UCSD-AML1 (cell line): Measurements from ENCODE around the gene FRYL.

Source experiments
- DNase-seq: peaks from one replicate; lab custom pipeline; 2025; ENCODE audit not compliant: unreplicated experiment; lab: John Stamatoyannopoulos, UW

FRYL gene

DNA sequence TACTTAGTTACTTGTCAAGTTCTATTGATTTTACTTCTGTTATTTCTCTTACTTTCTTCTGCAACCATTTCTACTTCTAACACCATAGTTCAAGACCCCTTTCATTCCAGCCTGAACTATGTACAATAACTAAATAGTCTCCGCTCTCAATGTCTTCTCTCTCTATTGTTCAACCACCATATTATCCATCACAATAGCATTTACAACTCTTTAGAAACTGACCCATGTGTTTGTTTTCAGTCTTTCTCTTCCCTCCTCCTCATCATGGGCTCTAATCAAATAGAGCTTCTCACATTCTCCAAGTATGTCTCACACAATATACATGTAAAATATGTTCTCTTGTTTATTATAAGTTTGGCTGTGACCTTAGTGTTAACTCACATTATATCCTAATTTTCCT, 146.4 kb downstream of the FRYL start:
- no peak for DNase-seq

DNA sequence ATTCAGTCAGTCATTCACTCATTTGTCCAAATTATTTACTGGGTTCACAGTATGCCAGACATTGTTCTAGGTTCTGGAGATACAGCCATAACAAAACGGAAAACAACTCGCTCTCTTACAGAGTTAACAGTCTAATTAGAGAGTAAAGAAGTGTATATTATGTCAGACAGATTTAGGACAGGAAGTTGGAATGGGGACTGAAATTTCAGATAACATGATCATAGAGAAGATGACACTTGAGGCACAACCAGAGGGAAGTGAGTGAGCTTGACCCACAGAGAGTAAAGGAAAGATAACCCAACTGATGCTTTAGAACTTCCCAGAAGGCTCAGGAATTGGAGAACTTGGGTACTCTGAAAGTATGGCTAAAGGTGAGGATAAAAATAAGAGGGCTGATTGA, 150.6 kb downstream of the FRYL start:
- DNase-seq = no peak

DNA sequence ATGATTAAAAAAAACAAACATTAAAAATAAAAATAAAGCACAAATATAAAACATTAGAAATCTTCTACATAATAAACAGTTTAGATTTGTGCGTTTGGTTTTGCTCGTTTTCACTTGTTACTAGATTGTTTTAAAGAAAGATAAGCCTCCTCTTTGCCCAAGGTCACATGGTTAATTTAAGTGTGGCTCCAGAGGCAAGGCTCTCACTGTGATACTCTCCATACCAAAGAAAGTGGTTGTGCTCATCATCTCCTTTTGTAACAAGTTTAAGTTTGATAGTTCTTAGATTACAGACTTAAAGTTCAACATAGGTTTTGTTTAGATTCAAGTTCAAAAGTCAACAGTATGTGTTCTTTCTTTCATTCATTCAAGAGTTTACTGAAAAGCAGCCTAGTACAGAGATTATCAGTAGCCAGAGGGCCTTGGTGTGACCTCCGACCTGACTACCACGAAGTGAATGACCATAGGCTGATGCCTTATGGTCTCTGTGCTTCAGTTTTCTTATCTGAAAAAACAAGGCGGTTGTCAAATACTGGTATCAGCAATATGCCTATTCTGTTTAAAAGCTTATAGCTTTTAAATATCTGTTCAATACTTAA, 156.8 kb downstream of the FRYL start:
- DNase-seq = no peak

DNA sequence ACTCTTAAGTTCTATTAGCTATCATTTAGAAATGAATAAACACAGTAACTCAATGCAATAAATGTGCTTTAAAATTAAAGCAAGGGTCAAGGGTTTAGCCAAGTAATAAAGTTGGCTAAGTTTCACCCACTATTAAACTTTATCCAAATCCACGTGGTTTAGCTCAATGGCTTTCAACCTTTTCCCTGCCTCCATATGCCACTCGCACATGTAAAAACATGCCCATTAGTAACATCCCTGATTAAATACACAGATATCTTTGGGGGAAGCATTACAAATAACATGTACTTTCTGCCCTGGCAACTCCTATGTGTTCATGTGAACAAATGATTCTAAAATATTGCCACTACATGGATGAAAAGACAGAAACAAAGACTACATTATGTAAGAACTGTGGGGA, 159.2 kb downstream of the FRYL start:
- no peak for DNase-seq

DNA sequence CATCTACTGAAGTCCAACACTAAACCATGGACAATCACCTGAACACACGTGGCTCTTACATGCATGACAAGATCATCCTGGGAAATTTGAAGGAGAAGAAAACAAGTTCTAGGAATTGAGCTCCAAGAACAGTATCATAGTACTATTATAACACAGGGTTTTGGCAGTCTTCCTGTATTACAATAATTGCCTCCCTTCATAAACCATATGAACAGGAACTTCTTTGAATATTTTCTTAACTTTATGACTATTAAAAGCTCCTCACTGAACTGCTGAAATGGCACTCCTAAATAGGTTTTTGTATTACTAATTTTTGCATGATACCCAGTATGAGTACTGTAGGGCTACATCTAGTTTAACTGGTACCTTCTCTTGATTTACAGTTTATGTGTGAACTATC, 160.0 kb downstream of the FRYL start:
- DNase-seq = no peak

DNA sequence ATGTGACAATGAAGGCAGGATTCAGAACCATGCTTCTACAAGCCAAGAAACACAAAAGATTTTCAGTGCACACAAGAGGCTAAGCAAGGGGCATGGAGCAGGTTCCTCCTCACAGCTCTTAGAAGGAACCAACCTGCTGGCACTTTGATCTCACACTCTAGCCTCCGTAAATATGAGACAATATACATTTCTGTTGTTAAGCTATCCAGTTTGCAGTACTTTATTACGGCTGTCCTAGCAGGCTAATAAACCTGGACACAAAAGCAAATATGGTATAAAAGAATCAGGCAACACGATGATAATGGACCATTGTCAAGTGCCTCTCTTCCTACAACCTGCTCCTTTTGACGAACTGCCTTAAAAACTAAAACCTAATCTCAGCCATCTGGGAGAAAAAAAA, 175.6 kb downstream of the FRYL start:
- no peak for DNase-seq

DNA sequence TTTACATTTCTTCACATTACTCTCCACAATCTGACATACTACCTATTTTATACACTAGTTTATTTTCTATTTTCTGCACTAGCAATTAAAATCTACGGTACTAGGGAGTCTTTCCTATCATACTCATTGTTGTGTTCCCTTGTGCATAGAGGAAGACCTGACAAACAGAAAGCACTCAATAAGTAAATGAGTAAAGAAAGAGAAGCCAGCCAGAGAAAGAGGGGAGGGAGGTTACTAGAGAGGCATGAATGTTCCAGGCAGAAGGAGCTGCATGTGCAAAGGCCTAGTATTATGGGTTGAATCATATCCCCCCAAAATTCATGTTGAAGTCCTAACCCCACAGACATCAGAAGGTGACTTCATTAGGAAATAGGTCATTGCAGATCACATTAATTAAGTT, 176.0 kb downstream of the FRYL start:
- no peak for DNase-seq

DNA sequence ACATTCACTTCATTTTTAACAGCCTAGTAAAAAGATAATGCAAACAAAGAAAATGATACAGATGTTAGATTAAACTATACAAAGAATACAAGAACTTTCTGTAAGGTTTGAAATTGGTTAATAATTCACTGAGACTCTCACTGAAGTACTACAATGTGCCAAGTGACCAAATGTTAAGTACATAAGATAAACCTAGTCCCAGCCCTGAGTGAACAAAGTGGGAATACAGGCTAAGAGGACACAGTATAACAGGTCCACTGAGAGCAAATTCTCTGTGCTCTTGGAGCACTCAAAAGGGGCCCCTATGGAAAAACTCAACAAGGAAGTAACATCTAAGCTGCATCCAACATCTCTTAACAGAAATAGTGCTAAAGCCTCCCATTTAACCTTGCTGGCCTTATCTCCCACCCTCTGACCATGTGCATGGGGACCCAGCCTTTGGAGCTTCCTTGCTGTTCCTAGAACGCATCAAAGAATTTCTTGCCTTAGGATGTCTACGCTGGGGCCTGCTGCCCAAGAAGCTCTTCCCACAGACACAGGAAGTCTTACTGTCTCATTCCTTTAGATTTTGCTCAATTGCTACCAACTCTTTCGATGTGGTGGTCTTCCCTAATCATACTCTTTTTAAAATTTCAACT, 176.6 kb downstream of the FRYL start:
- no peak for DNase-seq

DNA sequence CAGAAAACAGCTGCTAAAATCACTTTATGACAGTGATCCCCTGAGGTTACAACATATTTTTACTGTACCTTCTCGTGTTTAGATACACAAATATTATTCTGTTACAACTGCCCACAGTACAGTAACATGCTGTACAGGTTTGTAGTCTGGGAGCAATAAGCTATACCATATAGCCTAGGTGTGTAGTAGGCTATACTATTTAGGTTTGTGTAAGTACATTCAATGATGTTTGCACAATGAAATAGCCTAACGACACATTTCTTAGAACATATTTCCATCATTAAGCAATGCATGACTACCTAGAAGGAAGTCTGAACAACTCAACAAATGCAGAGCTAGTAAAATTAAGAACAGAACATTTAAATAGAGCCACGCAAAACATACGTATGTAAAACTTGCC, 177.3 kb downstream of the FRYL start:
- DNase-seq = no peak

DNA sequence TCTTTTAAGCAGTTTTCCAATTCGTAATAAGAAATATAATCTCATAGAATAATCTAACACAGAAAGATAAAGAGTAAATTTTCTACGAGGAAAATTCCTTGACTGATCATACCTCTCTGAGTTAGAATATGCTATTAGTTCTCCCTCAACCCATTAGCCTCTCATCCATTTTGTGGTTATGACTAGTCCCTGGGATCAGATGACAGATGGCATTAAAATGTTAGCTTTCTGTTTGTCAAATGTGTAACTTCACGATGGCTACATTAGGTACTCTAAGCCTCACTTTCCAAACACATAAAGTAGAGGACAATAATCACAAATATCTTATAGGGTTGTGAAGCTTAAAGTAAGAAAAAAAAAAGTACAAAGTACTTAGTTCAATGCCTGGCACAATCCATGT, 177.9 kb downstream of the FRYL start:
- DNase-seq = no peak

DNA sequence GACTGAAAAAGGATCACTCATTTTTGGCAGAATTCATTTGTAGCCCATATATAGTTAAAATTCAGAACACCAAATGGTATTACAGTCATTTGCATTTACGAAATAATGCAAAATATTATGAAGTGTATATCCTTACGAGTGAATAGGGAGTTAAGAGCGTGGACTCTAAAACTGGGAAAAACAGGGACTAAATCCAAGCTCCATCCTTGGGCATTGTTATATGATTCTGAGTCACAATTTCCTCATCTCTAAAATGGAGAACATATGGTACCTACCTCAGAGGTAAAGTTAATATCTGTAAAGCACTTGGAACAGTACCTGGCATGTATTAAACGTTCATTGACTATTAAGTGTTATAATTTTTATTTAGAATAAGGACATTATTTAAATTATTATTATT, 183.7 kb downstream of the FRYL start:
- no peak for DNase-seq

DNA sequence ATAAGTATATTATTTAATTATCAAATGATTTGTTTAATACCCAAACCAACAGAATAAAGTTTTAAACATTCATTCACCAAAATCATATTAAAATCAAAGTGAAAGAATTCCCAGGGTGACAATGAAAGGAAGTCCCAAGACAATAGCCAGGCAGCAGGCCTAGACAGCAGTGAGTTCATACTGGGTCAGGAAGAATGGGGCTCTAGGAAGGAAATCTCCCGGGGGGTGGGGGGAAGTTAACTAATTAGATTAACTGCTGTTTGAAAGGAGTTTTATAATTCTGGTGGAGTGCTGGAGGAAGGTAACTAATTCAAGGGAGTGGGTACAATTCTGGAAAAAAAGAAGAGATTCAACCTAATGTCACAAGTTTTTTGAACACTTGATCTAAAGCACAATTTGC, 185.9 kb downstream of the FRYL start:
- DNase-seq = no peak

DNA sequence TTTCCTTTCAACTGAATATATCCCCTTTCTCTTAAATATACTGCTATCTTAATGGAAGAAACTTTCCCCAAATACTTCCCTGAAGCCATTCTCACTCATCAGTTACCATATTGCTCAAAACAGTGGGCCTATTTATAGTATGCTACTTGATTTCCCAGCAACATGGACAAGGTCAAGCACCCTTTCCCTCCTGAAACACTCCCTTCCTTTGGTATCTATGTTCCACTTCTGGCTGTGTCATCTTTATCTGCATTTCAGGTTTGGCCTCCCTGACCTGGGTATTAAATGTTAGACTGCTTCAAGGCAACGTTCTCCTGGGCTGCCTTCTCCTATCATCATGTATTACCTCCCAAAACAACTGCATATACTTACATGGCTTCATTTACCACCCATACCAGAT, 188.7 kb downstream of the FRYL start:
- no peak for DNase-seq

DNA sequence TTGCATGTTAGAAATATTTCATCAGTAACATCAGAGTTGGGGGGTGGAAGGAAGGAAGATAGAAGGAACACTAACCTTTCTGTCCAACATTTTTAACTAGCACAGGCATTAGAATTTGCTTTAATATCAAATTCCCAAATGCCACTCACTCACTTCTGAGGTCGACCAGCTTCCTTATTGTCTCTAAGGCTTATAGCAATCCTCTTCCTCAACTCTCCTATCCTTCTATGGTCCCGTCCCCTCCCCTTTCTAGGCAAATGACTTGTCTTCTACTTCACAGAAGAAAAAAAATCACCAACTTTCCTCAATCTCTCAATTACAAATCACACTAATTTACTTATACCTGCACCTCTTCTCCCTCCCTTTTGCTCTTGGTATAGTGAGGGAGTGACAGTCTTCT, 189.2 kb downstream of the FRYL start:
- no peak for DNase-seq

DNA sequence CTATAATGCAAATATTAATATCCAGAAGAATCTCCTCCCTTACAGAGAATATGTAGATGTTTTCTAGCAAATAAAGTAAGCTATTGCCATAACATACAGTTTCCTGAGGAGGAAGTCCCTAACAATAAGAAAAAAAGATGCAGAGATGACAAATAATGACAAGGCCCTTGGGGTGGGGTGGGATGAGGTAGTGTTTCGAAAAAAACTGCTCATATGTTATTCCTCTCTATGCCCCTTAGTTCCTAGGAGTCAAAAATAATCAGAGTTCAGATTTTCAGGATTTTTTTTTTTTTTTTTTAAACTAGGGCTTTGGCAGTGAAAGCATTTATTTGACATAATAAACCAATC, 191.0 kb downstream of the FRYL start:
- no peak for DNase-seq

DNA sequence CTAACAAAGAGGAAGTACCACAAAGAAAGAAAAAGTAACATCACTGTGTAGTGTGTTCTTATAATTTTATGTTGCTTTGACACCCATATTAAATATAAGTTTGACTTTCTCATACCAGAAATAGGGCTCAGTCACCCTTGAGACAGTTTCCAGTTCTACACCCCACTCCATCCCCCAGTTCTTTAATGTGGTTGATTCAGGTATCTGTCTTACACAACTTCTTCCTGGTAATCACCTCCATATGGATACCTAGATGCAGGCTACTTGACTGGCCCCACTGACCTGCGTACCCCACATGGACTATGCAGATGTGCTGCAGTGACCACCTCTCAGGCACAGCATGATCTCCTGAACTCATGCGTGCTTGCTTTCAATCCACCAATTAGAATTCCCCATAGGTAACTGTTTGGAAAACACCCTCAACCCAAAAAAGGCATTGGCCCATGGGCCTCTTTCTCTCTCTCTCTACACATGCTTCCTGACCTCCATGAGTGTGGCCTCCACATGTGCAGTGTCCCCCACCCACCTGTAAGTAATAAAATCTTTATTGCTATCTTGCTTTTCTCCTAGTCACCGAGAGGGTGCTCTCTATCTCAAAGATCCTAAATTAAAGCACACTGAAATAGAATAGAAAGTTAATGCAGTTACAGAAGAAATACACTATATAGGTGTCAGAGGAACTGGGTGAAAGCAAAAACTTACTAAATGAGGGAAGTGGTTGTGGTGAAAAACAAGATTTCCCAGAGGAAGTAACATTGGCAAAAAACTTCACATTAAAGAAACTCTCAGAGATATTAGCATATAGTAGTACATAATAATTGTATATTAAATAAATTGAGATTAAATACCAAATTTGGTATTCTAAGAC, 191.6 kb downstream of the FRYL start:
- no peak for DNase-seq

DNA sequence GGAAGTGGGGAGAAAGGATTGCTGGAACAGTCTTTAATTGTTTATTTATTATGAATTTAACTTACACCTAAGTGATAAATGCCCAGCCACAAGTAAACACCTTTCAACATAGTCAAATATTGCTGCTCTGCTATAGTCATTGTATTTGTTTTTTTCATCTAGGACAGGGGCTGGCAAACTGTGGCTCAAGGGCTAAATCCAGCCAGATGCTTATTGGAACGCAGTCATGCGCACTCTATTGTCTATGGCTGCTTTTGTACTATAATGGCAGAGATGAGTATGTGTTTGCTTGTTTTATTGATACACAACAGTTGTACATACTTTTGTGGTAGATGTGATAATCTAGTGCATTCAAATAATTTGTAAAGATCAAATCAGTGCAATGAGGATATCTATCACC, 194.7 kb downstream of the FRYL start:
- DNase-seq = no peak

DNA sequence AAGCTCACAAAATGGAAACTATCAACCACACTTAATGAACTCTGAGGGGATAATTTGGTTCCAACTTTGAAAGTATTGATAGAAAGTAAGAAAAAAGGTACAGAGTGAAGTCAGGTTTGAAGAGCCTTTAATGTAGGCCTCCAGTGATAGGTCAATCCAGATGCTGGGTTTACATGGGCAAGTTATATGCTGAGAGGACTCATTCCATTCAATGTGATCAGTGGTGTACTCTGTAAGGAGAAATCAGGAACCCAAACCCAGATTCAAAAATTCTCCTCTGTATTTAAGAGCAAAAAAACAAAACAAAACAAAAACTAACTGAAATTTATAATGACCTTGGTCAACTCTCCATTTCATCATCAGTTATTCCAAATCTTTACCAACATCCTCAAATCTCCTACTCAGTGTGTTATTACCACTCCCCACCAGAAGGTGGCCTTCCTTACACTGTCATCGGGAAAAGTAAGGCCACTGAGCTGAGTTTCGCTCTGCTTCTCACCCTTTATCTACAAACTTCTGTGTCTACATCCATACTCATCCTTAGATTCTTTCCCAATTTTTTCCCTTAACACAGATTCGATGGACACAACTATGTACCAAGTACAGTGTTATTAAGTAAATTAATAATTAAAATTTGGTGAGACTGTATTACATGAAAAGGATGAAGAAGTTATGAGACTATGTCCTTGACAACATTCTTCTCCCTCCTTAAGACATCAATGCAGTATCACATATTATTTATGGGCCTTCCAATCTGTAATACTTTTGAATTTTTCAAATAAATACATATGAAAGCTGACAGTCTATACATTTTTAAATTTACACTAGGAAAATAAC, 201.7 kb downstream of the FRYL start:
- DNase-seq = no peak

DNA sequence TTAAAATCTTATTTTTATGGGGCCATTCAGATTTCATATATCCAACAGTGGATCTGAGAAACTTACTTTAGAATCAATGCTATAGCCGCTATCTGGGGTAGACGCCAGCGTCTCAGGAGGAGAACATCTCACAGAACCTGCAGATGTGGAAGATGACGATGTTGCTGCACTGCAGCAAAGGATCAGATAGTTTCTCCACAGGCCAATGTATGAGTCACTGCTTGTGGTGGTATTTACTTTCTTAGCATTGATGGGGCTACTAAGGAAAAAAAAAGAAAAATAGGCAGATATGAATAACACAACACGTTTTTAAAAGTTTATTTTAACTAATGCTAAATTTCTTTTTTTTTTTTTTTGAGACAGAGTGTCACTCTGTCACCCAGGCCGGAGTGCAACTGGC, 204.1 kb downstream of the FRYL start:
- DNase-seq = no peak

DNA sequence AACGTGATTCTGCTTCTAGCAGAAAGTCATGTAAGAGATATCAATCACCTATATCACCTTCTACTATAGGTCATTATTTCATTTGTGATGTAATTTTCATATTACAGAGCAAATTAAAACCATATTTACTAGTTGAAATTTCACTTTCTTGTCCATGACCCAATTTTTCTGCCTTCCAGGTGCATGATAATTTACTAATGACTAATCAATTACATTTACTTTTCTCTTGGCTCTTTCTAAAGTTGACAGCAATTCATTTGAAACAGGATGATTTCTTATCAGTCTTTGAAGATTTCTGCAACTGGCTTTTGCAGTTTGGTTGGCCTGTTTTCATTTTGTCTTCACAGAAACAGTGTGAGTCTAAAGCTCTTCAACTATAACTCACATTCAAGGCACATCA, 208.6 kb downstream of the FRYL start:
- no peak for DNase-seq

DNA sequence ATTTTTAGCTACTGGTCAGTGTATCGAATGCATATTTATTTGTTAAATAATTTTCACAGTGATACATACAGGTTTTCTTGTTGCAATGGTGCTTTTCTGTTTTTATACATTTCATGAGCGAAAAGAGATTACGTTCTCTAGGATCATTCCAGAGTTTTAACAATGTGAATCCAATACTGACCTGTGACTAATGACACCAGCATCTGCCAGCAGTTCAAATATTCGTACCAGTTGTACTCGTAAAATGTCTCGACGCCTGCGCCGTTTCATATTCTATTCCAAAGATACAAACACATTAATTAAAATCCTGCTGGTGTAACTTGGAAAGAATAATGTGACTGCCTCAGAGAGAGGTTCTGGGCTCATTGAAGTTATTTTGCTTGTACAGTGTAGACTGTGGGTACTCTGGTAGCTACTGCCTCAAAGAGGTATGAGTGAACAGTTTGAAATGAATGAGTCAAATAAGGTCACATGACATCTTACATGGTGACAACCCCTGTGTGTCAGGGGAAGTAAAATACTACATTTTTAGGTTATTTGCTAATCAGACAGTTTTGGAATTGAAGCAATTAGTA, 209.3 kb downstream of the FRYL start:
- DNase-seq = no peak
